ENCODE results near the gene RYK.

Gene RYK

GRCh38 chr3:134211797-134212196 is 38.9 kb downstream of the RYK start:
- ChIA-PET CTCF (interaction anchor here (0.5 to 3.4 kb wide), 37 partner anchors 10 to 391 kb away, joined by 3 to 43 read pairs (median 5); partner anchors contain the start of genes ANAPC13 and CEP63), POLR2A (interaction anchor here (0.8 kb wide), 1 partner anchor 10 kb away, joined by 4 read pairs; no protein-coding TSS in a partner anchor)
- TF ChIP-seq CTCF (tag by site-specific recombination; IDR thresholded peaks at IDR 0.05) (peak; percentile 33; the same call in 1 of the 2 replicates), MEIS1 (CRISPR knock-in tag; IDR thresholded peaks at IDR 0.05; ENCODE audit: borderline replicate concordance) (0 out of 2 replicates have a peak, but pooled peaks have one; percentile 37), SP7 (tag by site-specific recombination; IDR thresholded peaks at IDR 0.05) (no peak), ZNF280D (tag by site-specific recombination; IDR thresholded peaks at IDR 0.05) (no peak), ZNF654 (tag by site-specific recombination; IDR thresholded peaks at IDR 0.05; ENCODE audit: low read depth) (peak; percentile 21; the same call in 1 of the 2 replicates), ZNF404 (tag by site-specific recombination; IDR thresholded peaks at IDR 0.05) (no peak), ZNF837 (tag by site-specific recombination; IDR thresholded peaks at IDR 0.05) (no peak), ZNF768 (tag by site-specific recombination; IDR thresholded peaks at IDR 0.05) (no peak)
- H3K36me3 ChIP-seq (ENCODE audit: control insufficient read depth in 2 of 2, insufficient read depth in 1 of 2, low read length in 2 of 2) = peaks cover 0 to 45% of the 10 kb centered on the region in 2 experiments; a peak in 1 of 3 replicates
- no peaks in the 10 kb centered on the region for H3K4me1 ChIP-seq (ENCODE audit: control insufficient read depth, insufficient read depth, low read length)
- no peak overlapping the region for H3K27ac ChIP-seq (ENCODE audit: extremely low read depth, low read depth, low read length)
- no peaks in the 10 kb centered on the region for H3K9me3 ChIP-seq (ENCODE audit: control insufficient read depth, insufficient read depth, low read depth, low read length)
- no peak overlapping the region for H3K4me3 ChIP-seq (ENCODE audit: low read depth, low read length)

- ChIA-PET CTCF (no interaction called here), POLR2A (no interaction called here)
- peaks cover 3 to 66% of the 10 kb centered on the region in 2 experiments; a peak in 2 of 3 replicates for H3K36me3 ChIP-seq (ENCODE audit: control insufficient read depth in 2 of 2, insufficient read depth in 1 of 2, low read length in 2 of 2)
- TF ChIP-seq ZNF830 (tag by site-specific recombination; IDR thresholded peaks at IDR 0.05; ENCODE audit: low read depth) (no peak), ZNF37A (tag by site-specific recombination; IDR thresholded peaks at IDR 0.05) (no peak), SP7 (tag by site-specific recombination; IDR thresholded peaks at IDR 0.05) (no peak), ZNF311 (tag by site-specific recombination; IDR thresholded peaks at IDR 0.05; ENCODE audit: borderline replicate concordance) (no peak), ZNF544 (tag by site-specific recombination; IDR thresholded peaks at IDR 0.05) (no peak), ZNF677 (tag by site-specific recombination; IDR thresholded peaks at IDR 0.05) (no peak), INSM2 (tag by site-specific recombination; IDR thresholded peaks at IDR 0.05) (no peak), ZNF513 (tag by site-specific recombination; IDR thresholded peaks at IDR 0.05) (no peak), ZNF221 (tag by site-specific recombination; IDR thresholded peaks at IDR 0.05; ENCODE audit: borderline replicate concordance) (no peak), SP2 (tag by site-specific recombination; IDR thresholded peaks at IDR 0.05) (no peak), ZNF10 (tag by site-specific recombination; IDR thresholded peaks at IDR 0.05) (no peak), ZNF169 (tag by site-specific recombination; IDR thresholded peaks at IDR 0.05) (no peak), ZBTB6 (tag by site-specific recombination; IDR thresholded peaks at IDR 0.05) (no peak), ZNF555 (tag by site-specific recombination; conservative IDR thresholded peaks at IDR 0.05) (no peak), HIC1 (tag by site-specific recombination; IDR thresholded peaks at IDR 0.05) (no peak), OVOL3 (tag by site-specific recombination; IDR thresholded peaks at IDR 0.05) (no peak), ZNF624 (tag by site-specific recombination; IDR thresholded peaks at IDR 0.05) (no peak)
Observed at GRCh38 chr3:134205451-134205850, 45.2 kb downstream of the RYK start.

More at GRCh38 chr3:134205451-134205850, 45.2 kb downstream of the RYK start:
- H3K9me3 ChIP-seq (ENCODE audit: control insufficient read depth, insufficient read depth, low read depth, low read length) = no peaks in the 10 kb centered on the region
- no peak overlapping the region for H3K4me3 ChIP-seq (ENCODE audit: low read depth, low read length)
- H3K27ac ChIP-seq (ENCODE audit: extremely low read depth, low read depth, low read length) = no peak overlapping the region
- no peaks in the 10 kb centered on the region for H3K4me1 ChIP-seq (ENCODE audit: control insufficient read depth, insufficient read depth, low read length)

Data from HEK293 (cell line).